ENCODE results near the gene DUSP1.

DUSP1 gene

DNA sequence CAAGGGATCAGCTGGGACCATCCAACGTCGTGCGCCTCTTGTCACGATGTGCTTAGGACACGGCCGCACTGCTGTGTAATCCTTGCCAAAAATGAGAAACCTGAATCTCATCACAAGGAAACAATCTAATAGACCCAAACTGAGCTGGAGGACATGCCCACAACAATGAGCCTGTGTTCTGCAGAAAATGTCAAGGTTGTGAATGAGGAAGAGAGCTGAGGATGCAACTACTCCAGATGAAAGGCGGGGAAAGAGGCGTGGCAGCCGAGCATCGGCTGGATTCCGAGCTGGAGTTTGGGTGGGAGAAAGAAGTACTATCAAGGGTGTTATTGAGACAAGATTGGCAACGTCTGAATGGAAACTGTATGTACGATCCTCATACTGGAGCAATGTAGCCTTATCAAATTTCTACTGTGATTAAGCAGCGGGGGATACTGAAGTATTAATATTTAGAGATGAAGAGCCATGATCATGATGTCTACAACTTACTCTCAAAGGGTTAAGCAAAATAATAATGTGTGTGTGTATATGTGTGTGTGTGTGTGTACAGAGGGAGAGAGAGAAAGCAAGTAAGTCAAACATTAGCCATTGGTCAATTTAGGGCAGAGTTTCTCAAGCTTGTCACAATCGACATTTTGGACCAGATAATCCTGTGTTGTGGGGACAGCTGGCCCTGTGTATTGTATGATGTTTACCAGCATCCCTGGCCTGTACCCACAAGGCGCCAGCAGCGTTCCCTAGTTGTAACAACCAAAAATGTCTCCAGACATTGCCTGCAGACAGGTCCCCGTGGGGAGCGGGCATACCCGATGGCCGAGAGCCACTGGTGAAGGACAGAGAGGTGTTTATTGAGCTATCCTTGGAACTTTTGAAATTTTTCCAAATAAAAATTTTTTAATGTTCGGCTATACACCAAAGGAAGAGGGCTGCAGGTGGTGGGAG lies 46.5 kb downstream of the DUSP1 start:
- no peak for DNase-seq (ENCODE audit: low read depth)

GRCh38 chr5:172723508-172723907 lies 47.5 kb downstream of the DUSP1 start:
- no peak for DNase-seq (ENCODE audit: low read depth)

DNA sequence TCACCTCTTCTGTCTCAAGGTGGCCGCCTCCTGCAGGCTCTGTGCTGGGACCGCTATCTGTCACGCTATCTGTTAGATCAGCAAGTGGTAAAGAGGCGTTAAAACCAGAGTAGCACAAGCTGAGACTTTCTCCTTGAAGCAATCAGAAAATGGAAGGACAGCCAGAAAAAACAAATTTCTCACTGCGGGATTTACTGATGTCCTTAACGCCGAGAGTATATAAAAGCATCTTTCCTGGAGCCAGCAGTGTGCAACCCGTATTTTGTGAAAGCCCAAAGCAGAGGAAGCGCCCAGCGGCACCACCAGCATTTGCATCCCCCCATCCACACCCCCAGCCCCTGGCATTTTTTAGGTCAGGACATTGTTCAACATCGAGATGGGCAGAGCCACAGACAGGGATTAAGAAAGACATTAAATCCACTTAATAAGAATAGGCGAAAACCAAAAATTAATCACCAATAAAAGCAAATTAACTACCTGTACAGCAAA lies 48.6 kb downstream of the DUSP1 start:
- DNase-seq (ENCODE audit: low read depth), result no peak

GRCh38 chr5:172721455-172722326 lies 49.3 kb downstream of the DUSP1 start:
- no peak for DNase-seq (ENCODE audit: low read depth)

DNA sequence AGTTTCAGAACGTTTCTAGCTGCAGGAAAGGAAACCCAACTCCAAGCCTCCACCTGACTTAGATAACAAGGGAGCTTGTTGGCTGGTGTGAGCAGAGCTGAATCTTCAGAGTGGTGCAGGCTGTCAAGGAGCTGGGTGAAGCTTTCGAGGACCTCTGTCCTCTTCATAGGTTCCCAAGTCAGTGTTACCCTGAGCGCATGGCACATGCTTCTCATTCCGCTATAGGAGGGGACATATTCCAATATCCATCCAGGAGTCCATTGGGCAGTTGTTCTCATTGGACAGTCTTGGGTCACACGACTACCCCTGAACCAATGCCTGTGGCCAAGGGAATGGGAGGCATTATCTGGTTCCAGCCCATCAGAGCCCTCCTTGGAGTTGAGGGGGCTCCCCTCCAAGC lies 50.3 kb downstream of the DUSP1 start:
- DNase-seq (ENCODE audit: low read depth), result no peak

DNA sequence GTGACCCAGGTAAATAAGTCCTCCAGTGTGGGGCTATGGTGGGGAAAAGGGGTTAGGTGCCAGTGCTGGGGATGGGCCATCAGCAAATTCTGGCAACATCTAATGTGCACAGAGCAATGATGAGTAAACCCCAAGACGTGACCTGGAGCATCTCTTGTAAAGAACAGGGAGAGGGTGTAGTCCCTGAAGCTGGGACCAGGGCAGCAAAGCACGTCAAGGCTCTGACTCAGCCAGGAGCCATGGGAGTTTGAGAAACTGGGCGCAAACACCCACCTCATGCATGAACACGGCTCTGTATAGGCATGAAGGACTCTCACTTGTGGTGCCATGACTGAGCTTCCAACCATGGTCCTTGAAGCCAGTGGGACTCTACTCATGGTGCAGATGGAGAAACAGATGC lies 51.8 kb downstream of the DUSP1 start:
- DNase-seq (ENCODE audit: low read depth), result no peak

GRCh38 chr5:172718527-172719114 lies 52.4 kb downstream of the DUSP1 start:
- no peak for DNase-seq (ENCODE audit: low read depth)

All from GM04503 (cell line).